HepG2 (cell line): ENCODE measurements around the gene ABCA2.

Source experiments
- MXI1 ChIP-seq: IDR thresholded peaks from 3 replicates; pipeline ENCODE4 v1.6.1; 2012; ENCODE audit warnings: low read depth, low read length, inconsistent platforms, borderline replicate concordance
- YY1 ChIP-seq: IDR thresholded peaks from 2 replicates; pipeline ENCODE4 v1.6.1; 2011; ENCODE audit warnings: low read length, low read depth, moderate library complexity, mild to moderate bottlenecking; ENCODE audit not compliant: insufficient read depth, insufficient replicate concordance
- TF ChIP-seq, protein P1 (sequence below): sonication (generic); formaldehyde crosslinking; IDR thresholded peaks from 2 replicates; pipeline ENCODE4 v1.4.0; 2020; ENCODE audit warnings: missing genetic modification reagents

DNA sequence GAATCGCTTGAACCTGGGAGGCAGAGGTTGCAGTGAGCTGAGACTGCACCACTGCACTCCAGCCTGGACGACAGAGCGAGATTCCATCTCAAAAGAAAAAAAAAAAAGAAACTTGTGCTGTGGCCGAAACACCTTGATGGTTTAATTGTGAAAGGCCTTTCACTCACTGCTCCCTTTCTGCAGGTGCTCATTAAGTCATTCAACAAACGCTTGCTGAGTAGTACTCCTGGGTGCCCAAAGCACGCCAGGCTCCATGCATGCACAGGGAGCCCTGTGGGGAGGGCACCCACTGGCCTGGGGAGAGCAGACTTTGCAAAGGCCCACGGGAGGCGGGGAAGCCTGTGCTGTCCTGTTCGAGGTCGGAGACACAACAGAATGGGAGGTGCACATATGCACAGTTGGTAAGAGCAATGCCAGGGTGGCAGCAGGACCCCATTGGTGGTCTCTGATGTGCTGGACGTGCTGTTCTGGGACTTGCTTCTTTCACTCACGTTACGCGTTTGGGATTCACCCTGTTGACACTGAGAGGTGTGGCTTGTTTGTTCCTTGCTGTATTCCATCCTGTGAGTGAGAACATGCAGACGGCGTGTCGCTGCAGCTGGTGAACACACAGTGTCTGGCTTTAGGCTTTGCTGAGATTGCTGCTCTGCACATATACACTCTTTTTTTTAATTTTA lies 28.8 kb upstream of the ABCA2 start:
- TF ChIP-seq, protein P1, sequence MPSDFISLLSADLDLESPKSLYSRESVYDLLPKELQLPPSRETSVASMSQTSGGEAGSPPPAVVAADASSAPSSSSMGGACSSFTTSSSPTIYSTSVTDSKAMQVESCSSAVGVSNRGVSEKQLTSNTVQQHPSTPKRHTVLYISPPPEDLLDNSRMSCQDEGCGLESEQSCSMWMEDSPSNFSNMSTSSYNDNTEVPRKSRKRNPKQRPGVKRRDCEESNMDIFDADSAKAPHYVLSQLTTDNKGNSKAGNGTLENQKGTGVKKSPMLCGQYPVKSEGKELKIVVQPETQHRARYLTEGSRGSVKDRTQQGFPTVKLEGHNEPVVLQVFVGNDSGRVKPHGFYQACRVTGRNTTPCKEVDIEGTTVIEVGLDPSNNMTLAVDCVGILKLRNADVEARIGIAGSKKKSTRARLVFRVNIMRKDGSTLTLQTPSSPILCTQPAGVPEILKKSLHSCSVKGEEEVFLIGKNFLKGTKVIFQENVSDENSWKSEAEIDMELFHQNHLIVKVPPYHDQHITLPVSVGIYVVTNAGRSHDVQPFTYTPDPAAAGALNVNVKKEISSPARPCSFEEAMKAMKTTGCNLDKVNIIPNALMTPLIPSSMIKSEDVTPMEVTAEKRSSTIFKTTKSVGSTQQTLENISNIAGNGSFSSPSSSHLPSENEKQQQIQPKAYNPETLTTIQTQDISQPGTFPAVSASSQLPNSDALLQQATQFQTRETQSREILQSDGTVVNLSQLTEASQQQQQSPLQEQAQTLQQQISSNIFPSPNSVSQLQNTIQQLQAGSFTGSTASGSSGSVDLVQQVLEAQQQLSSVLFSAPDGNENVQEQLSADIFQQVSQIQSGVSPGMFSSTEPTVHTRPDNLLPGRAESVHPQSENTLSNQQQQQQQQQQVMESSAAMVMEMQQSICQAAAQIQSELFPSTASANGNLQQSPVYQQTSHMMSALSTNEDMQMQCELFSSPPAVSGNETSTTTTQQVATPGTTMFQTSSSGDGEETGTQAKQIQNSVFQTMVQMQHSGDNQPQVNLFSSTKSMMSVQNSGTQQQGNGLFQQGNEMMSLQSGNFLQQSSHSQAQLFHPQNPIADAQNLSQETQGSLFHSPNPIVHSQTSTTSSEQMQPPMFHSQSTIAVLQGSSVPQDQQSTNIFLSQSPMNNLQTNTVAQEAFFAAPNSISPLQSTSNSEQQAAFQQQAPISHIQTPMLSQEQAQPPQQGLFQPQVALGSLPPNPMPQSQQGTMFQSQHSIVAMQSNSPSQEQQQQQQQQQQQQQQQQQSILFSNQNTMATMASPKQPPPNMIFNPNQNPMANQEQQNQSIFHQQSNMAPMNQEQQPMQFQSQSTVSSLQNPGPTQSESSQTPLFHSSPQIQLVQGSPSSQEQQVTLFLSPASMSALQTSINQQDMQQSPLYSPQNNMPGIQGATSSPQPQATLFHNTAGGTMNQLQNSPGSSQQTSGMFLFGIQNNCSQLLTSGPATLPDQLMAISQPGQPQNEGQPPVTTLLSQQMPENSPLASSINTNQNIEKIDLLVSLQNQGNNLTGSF (CRISPR knock-in tag) = no peak
- TF ChIP-seq MXI1 (no peak), YY1 (no peak)
